ENCODE data around the gene CAPN13.

CAPN13 gene

DNA sequence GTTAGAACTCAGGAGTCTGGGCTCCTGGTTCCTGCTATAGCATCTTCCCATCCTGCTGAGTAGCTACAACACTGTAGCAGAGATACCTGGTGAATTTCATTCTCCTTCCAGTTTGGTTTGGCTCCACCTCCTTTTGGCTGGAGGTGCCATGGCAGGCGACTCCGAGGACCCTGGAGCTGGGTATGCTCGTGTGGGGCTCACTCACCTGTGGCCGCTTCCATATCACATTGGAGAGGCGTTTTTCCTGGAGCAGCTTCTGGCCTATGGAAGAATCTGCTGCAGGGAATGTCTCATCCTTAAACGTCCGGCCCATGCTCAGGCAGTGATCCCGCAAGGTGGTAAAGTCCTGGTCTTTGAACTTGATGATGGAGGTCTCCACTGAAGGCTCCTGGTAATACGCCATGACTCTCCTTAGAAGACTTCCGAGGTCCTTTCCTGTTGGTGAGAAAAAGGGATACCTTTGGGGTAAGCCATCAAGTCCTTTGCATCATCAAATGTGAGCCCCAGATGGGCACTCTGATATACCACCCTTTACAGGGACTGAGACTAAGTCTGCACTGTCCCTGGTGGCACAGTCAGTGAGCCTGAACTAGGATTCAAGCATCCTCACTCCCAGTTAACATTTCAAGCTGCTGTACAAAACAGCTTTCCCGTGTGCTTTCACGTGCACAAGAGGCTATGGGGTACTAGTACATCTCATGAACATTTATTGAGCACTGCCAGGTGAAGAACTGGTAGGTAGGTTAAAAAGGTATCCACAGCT lies 20.1 kb downstream of the CAPN13 start:
- DNase-seq (ENCODE audit: low spot score): no peak

DNA sequence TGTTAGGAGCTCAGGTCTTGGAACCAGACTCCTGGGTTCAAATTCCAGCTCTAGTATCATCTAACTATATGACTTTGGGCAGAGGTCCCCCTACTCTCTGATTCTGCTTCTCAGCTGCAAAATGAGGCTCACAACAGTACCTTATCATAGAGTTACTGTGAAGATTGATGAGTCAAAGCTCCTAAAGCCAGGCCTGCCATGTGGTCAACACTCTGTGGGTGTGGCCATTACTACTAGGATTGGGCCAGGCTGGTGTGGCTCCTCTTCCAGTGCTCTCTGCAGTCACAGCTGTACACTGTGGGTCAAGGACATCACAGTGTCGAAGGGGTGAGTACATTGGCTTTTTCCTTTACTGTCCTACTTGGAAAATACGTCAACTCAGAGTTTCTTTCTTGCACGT lies 22.6 kb downstream of the CAPN13 start:
- no peak for DNase-seq (ENCODE audit: low spot score)

DNA sequence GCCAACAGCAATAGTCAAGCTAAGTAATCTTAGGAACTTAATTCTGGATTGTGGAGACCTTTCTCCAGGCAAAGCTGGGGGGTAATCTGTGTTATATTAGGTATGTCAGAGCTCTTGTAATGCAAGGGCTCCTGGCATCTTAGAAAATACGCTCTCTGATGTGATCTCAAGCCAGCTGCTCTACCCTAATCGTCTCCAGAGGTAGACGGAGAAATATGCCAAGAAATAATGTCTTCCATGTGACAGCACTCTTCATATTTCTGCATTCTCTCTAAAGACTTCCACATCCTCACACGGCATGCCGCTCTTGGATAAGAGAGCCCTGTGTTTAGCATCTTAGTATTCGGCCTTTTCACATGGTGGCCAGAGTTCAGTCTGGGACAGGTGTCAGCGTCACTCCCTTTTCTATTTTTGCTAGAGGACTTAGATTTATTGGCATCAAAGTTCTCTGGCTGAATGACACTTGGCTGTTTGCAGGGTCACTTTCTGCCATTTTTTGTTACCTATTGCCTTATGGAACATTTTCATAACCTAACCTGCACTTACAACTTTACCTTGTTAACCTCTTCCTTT lies 25.2 kb downstream of the CAPN13 start:
- DNase-seq (ENCODE audit: low spot score): no peak

DNA sequence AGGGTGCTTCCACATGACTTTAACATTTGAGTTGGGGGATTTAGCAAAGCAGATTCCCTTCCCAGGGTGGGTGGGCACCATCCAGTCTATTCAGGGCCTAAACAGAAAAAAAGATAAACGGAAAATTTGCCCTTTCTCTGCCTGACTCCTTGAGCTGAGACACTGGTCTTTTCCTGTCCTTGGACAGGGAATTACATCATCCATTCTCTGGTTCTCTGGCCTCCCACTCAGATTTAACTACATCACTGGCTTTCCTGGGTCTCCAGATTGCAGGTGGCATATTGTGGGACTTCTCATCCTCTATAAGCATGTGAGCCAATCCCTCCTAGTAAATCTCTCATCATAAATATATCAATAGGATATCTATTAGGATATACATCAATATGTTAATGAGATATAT lies 25.8 kb downstream of the CAPN13 start:
- DNase-seq (ENCODE audit: low spot score): no peak

DNA sequence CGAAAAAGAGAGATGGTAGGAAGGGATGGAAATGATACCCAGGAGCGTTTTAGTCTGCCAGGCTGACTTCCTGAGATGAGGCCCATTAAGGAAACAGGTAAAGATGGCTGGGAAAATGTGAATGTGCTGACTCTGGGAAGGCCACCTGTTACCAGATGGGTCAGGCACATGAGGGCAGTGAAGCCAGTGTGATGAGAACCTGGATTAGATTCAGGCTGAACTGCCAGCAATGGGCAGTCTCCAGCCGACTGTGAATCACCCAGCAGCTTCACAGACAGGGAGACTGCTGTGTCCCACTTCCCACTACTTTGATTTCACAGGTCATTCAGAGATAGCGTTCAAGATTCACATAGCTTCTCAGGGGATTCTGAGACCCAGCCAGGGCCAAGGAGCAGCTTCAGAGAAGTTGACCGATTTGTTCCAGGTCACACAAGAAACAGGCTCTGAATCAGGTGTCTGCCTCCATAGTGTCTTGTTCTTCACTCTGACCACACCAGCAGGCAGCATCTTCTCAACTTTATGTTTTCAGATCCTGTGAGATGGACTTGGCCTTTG lies 26.4 kb downstream of the CAPN13 start:
- DNase-seq (ENCODE audit: low spot score): no peak

DNA sequence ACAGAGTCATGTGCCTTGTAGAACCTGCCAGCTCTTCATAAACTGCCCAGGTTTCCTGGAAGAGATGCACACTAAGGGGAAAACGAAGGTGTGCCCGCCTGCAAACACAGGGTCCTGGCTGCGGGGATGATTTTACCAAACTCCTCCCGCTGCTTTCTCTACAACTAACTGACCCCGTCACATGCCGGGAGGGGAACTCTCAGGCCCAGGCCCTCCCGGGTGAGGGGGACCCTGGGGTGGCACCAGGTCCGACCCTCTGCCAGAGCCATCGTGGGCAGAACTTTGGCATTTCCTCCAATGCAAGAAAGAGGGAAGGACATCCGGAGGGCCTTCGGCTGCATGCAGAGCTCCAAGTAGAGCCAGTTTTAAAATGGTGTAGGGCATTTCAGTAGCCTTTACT lies 28.6 kb downstream of the CAPN13 start:
- no peak for DNase-seq (ENCODE audit: low spot score)

DNA sequence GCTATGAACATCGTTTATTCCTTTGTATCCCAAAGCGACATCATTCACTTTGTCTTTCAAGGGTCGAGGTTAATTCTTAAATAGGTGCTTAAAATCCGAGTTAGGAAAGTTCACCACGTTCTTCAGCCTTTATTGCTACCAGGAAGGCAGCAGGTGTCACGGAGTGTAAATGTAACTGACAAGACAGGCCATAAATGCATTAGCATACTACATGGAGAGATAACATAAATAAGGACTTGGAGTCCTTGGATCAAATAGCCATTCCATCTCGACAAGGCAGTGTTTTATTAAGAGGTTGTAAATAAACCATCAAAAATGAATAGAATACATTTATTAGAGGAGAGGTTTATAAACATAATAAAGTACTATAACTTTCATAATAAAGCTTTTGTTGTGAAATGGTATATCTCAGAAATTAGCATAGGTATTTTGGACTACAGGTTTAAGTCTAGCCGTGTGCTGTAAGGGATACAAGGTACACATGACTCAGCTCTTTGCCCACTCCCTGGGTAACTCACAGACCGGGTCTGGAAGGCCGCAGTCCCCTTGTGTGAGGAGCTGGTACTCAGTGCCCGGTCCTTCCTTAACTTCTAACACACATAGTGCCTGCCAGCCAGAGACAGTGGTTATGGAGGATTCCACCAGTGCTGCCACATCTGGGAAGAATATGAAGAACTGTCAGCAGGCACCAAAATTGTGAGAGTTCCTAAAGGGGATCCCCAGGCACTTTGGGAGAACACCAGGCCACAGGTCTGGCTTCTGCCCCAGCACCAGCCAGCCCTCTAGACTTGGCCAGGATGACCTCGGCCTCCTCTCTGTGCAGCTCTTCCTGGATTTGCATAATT lies 29.4 kb downstream of the CAPN13 start:
- no peak for DNase-seq (ENCODE audit: low spot score)

DNA sequence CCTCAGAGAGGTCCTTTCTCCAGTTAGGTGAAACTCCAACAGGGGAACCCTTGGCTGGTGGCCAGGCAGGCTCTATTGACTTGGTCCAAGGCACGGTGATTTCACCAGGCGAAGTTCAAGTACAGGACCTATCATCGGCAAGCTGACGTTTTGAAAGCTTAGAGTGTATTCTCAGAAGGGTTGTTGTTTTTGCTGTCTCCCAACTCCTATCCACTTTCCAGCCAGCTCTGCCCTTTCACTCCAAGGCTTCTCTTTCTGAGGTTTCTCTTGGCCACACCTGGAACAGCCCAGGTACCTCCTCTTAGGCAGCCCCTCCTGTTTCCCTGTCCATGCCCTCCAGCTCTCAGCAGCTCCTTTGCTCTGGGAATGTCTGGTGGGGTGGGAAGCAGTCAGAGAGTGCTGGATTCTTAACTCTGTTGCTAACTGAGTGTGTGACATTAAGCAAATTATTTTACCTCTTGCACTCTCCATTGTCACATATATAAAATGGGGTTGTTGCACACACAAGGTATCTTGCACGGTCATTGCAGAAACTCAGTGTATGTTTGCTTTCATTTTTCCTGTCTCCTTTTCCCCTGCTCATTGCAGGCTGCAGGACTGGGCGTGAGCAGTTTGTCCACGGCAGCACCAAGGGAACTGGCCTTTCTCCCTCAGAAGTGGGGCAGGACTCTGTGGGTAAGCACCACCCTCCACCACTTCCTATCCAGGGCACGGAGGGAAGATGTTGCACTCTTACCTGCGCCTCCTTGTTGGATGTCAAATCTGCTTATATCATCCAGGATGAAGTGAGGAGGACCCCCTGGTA lies 30.2 kb downstream of the CAPN13 start:
- no peak for DNase-seq (ENCODE audit: low spot score)

DNA sequence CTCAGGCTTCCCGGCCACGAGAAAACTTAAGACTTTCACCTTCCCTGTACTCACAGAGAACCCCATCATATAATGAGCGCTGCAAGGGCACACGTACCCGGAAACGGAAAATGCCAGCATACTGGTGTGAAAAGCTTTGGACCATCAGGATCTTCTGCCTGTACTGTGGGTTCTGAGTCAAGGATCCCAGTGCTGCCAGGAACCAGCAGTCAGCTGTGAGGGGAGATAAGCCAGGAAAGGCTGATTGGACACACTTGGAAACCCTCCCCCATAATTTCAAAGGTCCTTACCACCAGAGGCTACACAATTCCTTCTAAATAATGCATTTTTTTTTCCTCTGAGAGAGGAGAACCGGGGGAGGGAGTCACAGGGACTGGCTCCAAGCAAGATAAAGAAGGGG lies 31.4 kb downstream of the CAPN13 start:
- DNase-seq (ENCODE audit: low spot score): no peak

DNA sequence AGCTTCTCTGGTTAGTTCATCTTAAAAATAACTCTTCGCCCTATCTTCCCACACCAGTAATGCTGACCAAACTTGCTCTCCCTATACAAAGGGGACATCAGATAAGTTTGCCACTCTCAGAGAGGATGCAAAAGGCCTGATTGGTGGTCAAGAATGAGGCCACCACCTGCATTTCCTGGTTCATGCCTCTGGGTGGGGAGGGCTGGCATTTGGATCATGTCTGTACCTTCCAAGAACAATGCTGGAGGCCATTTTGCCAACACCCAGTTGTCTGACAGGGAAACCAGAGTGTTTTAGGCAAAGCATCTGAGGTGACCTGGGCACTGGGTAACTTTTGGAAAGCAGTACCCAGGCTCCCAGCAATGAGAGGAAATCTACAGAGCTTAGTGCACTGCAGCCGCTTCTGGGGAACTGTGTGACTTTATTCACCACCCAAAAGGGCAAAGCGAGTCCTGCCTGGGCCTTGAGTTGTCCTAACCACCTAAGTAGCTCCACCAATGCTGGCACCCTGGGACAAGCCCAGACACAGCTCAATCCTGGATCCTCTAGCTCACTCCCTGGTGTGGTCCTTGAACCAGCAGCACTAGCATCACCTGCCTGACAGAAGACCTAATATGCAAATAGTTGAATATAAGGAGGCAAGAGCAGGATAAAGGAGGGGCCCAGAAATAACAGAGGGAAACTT lies 35.1 kb downstream of the CAPN13 start:
- DNase-seq (ENCODE audit: low spot score): no peak

DNA sequence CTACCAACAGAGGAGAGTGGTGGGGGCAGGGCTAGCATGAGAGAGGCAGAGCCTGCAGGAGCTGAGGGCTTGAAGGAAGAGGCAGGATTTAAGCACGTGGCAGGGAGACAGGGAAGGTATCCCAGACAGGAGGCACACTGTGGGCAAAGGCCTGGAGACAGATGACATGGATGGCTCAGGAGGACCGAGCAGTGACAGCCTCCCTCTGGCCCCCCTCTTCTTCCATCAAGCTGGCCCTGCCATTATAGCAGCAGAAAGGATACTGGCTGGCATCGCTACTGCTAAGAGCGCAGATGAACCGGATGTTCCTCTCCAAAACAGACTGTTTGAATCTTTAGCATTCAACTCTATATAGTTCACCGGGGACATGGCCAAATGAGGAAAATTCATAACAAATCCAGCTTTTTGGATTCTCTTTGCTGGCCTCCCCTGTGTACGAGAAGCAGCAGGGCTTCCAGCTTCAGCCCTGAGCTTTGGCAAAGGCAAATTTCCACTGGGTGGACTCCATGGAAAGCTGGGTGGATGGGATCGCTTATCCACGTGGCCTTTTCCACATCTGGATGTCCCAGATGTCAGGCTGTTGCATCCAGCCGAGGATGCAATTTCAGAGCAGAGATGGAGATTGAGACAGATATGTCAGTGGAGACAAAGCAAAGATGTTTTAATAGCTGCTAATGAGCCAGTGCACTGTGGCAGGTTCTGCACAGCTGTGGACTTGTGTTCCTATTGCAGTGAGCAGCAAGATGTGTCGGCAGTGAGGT lies 36.2 kb downstream of the CAPN13 start:
- no peak for DNase-seq (ENCODE audit: low spot score)

DNA sequence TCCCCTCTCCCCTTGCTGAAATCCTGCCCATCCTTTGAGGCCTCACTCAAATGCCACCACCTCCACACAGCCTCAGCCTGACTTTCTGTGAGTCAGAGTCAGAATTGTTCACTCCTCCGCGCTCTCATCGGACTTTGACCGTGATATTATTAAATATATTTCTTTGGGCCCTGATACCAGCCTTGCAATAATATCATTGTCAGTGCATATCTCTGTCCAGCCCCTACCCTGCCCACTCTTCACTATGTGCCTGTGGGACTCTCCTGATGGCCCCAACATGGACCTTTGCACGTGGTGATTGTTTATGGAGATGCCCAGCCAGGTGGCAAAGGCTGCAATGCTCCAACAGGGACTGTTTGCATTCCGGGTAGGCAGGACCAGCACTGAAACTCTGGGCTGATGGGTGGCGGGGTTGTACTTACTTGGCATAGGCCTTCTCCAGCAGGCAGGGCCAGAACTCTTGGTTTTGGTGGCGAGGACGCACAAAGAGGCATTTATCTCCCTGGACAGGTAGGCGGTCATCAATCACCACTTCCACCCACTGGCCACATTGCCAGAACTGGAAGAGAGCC lies 37.3 kb downstream of the CAPN13 start:
- DNase-seq (ENCODE audit: low spot score): no peak

DNA sequence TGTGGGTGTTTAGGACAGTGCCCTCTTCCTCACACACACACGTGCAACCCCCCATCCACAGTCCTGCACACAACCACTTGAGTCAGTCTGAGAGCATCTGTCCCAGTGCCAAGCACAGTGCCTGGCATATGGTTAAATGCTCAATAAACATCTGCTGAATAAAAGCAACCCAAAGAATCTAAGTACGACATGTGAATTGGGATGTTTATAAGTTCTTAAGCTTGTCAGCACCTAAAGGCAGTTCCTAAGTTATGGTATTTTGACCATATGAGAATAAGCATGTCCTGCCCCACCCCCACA lies 37.8 kb downstream of the CAPN13 start:
- DNase-seq (ENCODE audit: low spot score): no peak

DNA sequence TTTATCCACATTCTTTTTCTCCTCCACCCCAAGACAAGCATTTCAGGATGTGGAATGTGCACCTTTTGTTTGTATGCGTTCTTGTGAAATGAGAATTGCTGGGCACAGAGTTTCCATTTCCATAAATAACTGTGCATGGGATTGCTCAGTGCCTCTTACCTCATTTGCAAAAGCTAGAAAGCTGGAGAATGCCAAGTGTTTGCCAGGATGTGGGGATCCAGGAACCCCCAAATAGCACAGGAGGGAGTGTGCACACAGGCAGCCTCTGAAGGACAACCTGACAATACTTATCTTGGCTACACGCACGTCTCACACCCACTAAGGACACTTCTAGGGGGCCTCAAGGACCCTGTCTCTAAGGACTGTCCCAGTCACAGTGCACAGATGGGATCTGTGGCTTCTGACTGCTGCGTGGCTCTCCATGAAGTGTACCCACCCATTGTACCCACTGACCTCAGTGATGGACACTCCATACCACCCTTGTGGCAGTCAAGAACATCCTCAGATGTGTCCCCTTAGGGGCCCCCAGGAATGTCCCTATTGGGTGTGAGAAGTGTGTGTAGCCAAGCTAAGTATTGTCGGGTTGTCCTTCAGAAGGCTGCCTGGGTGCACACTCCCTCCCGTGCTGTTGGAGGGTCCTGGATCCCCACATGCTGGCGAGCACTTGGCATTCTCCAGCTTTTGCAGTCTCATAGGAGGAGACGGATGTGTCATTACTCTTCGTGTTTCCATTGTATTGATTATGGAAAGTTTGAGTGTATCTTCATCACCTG lies 38.4 kb downstream of the CAPN13 start:
- DNase-seq (ENCODE audit: low spot score): no peak

DNA sequence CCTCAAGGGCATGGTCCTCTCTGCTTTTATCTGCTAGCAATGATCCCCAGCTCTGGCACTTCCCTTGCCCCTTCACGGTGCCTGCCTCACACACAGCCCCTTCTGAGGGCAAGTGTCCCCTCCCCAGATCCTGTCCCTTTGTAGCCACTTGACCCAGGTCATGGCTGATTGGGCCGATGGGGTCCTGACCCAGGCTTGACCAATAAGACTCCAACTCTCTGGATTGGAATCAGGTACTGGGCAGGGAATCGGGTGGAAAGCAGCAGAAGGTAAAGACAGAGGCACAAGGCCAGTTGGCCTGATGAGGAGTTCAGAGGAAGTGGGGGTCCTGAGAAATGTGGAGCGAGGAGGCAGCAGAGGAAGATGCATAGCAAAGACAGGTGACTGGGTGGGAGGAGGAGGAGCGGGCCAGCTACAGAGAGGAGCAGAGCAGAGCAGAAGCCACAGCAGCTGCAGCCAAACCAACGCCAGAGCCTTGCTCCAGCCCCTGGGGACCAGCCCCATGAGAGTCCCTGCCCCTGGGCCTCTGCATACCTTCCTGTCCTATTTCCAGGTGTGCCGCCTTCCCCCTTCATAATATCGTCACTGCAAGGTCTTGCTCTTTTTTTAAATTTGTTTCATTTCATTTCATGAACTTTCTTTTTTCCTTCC lies 39.1 kb downstream of the CAPN13 start:
- no peak for DNase-seq (ENCODE audit: low spot score)

DNA sequence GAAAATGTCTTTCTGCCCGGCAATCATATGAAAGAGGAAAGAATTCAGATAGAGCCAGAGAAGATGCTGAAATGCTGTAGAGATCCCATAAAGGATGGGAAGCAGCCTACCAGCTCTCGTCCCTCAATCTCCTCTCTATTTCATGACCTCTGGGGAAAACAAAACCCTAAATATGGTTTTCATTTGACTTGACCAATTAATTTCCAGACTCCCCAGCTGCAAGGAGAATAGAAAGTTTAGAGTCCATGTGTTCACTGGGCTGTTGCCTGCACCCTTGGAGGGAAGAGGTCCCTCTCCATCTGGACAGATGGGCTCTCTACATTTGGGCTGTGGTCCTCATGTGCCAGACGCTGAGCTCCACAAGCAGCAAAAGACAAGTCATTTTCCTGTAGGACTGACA lies 40.6 kb downstream of the CAPN13 start:
- DNase-seq (ENCODE audit: low spot score): no peak

DNA sequence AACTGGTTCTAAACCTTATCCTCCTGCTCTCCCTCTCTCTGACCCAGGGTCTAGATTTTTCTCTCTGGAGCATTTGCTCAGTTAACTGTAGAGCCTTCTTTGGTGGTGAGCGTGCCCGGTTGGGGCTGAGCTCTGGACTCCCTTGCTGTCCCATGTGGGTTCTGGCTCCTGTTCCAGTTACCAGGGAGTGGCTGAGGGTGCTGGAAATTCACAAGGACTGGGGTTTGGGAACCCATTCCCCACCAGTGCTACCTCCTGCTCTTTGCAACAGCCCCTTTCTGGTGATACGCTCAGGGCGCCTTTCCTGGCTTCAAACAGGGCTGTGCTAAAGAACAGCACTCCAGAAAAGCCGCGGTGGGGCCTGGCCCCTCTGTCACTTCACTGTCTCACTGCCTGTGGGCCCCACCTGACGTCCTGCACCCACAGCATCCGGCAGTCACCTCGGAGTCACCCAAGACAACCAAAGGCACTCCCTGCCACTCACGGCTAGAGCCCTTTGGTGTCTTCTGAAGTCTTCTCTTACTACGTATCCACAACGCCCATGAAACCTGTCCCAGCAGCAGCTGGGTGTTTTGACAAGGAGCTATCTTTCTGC lies 41.3 kb downstream of the CAPN13 start:
- DNase-seq (ENCODE audit: low spot score): no peak

DNA sequence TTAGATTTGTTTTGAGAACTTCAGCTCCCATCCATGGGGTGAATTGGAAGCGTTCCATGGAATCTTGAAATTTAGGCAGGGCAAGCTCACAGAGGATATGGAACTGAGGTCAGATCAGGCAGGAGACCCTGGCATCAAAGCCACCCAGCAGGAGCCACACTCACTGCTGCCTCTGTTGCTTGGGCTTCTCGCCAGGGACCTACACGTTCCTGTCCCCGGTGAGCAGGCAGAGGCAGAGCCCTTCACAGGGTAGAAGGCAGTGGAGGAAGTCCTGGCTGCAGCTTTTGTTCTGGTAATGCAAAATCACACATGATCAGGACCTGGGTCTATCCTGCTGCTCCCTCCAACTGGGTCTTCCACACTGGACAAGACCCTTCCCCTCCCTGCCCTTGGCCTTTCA lies 42.1 kb downstream of the CAPN13 start:
- no peak for DNase-seq (ENCODE audit: low spot score)

All from LoVo (cell line).